G401.6 (cell line): ENCODE data around the gene NRXN3.

Experiments used
- FAIRE-seq: peaks from 2 replicates; lab custom pipeline; 2012; peaks lifted over from hg19 to GRCh38; lab: Jason Lieb, UNC

The NRXN3 gene

DNA sequence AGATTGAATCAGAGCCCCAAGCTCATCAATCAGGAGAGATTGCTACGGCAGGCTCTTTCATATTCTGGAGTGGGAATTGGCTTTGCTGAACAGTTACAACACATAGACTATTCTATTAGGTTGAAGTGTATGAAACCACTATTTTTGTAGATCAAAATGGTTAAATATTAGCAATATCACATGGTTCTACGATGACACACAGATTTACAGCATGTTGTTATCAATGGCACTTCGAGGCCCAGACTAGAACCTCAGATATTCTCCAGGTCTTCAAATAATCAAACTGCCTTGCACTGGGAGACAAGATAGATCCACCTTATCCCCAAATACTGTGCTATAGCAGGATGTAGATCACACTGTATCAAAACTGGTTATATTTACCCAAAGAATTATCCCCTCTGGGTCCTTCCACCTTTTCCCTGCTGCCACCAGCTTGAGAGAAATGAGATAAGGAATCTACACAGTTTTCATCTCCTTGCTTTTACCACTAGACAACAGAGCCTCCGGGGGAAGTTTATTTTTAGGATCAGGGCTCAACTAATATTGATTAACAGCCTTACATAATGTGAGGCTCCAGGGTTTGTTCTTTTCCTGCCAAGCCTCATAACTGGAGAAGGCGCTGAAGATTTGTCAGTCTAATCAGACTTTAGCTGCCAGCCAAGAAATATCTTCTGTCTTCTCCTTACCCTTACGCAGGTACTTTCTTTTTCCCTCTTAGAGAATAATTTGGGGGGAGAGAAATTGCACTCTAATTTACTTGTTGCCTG is 1534.1 kb downstream of the NRXN3 start:
- FAIRE-seq = no peak

DNA sequence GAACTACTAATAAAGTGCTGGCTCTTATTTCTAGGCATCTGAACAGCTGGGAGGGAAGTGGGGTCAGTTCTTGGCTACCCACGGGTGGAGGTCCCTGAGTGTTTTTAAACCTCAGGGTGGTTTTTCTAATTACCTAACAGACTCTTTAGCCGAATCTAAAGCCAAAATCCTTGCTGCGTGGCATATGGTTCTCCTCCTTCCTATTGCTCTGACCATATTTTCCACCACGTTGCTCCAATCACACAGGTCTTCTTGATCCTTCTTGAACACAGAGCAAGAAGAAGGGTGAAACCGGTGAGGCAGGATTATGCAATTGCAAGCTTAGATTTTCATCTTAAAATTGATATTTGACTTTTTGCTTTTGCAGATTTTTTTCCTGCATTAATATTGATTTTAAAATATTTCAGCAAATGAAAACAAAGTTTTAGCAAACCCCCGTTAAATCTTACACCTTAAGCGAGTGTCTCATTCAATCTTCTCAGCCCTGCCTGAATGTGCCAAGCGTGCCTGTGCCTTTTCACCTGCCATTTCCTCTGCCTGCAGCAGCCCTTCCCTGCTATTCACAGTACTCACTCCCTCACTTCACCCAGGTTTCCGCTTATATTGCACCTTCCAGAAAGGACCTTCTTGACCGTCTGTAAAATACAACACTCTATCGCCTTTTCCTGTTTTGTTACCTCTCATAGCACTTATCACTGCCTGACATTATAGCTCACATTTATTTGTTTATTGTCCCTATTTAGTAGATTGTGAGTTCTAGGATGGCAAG is 1535.1 kb downstream of the NRXN3 start:
- FAIRE-seq = no peak

DNA sequence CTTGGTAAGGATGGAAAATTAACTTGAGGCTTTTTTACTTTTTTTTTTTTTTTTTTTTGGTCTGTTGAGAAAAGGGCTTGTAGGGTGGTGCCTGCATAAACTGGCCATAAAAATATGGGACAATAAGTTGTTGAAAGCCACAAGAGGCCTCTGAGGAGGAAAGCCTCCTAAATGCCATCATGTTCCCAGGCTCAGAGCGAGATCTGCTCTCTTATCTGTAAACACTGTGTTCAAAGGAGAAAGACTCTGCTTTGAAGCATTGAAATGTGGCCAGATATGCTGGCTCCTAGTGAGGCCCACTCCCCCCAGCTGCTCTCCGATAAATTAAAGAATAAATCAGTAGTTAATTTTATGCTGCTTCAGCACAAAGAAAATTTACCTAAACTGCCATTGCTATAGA is 1536.2 kb downstream of the NRXN3 start:
- FAIRE-seq = no peak

DNA sequence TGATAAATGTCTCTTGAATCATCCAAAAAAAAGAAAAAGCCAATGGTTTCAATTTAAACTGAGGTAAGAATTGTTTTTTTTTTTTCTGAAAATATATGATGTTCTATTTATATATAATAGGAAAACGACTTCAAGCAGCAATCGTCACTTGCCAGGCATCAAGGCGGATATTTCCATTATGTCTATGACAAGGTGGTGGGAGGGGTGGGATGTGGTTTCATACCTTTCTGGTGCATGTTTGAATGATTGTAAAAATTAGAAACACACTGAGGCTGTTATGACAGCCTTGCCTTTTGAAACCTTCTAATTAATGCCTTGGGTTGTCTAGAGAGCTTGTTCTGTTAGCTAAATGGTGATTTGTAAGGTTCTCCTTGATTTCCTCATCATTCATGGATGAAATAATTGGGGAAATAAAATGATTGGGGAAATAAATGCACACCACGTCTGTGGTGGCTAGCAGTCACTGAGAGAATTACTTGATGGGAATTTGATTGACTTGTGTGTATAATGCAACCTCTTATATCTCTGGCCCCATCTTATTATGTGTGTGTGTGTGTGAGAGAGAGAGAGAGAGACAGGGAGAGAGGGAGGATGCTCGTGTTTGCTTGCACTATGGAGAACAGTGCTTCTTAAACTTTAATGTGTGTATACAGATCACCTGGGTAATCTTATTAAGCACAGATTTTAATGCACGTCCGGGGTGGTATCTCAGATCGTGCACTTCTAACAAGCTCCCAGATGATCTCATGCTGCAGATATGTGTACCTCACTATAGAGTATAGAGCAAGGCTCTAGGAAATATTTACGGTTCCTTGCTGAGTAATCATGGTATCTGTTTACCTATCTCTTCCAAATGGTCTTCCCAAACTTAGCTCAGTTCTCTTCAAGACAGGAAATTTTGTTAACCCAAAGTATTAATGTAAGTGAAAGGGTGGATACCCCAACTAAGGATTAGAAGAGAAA is 1538.5 kb downstream of the NRXN3 start:
- FAIRE-seq = no peak

DNA sequence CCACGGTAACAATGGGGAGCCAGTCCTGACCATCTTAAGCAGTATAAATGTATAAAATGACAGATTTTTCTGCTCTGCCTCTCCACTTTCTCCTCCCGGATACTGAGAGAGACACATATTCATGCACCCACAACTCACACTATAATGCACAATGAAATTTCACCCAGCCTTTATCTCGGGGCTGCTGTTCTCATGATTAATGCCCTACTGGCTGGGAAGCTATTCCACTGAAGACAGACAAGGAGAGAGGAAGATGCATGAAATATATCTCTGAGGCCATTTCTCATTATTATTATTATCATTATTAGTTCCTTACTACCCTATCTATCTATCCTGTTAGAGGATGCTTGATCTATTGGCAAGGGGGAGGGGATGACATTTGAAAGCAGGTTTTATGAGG is 1539.4 kb downstream of the NRXN3 start:
- no peak for FAIRE-seq

DNA sequence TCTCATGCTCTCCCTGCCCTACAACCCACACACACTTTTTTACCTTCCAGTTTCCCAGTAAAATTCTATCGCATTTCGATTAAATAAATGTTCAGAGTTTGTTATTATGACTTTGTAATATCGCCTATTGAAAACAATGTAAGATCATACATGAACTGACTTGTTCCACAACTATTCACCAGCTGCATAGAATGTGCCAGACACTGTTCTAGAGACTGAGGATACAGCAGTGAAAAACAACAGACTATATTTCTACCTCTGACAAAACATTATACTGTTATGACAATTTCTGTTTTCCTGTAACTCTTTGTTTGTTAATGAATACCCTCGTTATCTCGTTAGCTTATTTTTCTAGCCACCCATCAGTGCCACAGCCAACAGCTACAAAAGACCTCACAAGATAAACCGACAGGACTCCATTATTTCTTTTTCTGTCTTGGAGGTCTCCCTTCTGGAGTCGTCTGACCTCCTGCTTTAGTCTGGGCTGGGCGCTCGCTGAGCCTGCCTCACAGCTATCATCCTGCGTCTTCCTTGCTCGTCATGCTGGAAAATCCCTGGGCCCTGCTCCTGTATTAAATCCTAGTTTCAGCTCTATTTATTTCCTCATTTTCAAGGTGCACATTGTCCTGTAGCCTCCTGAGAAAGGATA is 1542.3 kb downstream of the NRXN3 start:
- no peak for FAIRE-seq

DNA sequence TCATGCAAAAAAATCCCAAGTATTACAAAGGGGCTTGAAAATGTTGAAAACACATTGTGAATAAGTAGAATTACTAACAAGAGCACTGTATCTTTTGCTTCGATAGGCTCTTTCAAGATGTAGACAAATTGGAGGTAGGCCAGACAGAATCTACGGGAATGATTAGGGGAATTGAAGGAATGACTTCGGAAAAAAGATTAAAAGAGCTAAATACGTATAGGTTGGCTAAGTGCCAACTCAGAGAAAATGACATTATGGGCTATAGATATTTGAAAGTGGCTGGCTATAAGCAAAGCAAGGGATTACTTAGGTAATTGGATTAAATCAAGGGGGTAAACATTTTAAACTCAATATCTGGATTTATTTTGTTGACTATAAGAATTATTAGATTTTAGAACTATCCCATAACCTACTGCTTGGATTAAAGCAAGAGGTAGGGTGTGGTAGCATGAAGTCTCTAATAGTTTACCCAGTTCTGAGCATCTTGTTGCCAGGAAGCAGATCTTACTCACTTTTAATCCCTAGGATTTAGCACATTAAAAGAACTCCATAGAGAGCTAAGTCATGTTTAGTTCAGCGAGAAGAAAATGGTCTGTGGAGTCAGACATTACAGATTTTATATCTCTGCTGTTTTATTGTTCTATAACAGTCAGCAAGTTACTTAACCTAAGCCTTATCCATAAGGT is 1551.4 kb downstream of the NRXN3 start:
- FAIRE-seq = no peak

DNA sequence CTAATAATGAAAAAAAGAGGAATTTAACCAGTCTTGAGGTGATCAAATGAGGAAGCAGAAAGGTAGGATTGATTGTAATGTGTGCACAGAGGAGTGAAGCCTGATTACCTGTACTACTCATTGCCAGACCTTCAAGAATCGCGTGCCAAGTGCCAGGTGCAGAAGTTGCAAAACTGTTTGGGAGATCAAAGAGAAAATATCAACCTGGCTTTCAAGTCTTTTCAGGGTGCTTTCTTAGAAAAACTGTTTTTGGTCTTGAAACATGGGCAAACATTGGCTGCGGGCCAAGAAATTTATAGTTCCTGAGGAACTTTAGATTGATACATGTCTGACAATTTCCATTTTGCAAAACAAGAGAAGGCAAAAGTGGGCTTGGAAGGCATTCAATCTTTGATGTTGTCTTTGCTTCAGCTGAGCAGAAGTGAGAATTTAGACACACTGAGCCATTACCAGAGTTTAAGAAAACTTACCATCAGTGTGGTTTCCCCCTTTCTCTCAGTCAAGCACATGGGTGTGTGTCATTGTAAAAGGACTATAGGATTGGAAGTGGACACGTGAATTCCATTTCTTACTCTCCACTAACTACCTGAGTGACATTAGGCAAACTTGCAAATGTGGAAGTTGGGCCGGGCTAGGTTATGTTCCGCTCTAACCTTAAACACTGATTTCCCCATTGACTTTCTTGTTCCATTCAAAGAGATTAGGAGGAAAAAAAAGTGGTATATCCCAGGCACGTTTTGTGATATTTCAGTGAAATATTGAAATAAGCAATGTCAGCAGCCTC is 1555.0 kb downstream of the NRXN3 start:
- no peak for FAIRE-seq

DNA sequence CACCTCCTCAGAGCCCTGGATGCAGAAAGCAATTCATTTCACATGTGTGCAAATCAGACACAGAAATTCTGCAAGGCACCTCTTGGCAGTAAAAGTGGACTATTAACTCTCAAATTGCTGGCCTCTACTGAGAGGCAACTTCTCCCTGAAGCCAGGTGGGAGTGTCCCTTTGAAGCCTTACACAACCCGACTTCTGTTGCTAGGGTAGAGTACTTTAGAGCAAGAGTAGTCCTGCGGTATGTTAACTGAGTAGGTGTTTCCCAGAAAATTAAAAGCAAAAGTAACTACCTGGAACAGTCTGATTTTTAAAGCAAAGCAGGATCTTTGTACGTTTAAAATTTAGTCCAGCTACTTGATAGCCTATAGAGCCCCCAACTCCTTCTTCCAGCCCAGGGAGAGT is 1557.7 kb downstream of the NRXN3 start:
- no peak for FAIRE-seq

DNA sequence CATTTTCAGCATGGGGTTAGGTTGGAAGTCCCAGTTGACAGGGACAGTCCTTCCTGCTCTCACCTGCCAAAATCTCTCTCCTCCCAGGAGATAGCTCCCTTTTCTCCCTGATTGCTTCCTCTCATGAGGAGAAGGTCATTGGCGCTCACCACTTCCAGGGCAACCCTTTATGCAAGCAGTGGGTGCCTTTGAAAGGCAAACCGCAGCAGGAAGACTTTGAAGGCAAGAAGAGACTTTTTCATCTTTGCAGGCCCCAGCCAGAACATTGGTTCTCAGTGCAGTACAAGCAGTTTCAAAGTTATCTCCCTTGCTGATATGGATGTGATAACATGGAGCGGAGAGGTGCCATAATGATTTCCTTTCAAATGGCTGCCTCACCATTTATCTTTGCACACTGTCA is 1558.2 kb downstream of the NRXN3 start:
- FAIRE-seq = no peak

DNA sequence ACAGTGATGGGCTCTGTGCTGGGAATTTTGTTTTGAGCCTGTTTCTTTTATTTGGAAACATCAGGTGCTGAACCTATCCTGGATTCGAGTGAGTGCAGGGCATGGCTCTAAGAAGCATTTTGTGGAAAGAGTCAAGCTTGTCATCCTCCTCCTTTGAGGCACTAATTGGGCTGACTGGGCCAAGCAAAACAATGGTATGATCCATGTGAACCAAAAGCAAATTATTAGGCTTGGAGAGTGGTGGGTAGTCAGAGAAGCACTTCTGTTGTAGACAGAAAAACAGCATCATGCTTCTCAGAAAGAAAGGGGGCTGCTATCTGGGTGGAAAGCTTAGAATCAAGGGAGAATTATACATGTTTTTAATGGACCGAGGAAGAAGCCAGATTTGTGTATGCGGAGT is 1559.6 kb downstream of the NRXN3 start:
- no peak for FAIRE-seq

DNA sequence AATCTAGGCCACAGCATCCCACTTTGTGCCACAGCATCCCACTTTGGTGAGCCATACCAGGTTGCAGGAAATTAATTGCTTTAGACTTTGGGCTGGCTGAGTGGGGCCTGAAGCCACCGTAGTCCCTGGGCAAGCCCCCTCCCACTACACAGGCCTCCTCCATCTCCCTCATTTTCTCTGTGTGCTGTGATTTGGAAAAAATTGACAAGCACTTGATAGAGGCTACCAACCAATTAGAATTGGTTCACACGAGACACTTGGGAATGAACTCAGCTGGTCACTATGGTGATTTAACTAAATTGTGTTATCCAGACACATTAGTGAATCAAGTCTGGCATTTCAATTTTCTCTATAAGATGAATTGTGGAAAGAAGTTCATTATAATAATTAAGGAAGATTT is 1560.0 kb downstream of the NRXN3 start:
- FAIRE-seq = no peak

DNA sequence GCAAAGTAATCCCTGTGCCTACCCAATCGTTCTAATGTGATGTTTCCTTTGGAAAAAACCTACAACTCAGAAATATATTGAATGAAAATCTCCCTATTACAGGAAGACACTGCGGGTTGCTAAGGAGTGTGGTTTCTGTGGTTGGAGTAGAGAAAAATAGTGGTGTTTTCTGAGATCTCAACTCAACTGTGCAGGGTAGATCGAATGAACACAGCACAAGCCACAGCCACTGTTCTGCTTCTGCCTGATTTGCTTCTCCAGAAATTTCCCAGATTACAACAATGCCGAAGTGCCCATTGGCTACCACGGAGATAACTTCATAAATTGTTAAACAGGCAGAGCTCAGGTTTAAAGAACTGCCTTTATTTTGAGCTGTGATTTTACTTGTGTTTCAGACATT is 1560.8 kb downstream of the NRXN3 start:
- FAIRE-seq = no peak

DNA sequence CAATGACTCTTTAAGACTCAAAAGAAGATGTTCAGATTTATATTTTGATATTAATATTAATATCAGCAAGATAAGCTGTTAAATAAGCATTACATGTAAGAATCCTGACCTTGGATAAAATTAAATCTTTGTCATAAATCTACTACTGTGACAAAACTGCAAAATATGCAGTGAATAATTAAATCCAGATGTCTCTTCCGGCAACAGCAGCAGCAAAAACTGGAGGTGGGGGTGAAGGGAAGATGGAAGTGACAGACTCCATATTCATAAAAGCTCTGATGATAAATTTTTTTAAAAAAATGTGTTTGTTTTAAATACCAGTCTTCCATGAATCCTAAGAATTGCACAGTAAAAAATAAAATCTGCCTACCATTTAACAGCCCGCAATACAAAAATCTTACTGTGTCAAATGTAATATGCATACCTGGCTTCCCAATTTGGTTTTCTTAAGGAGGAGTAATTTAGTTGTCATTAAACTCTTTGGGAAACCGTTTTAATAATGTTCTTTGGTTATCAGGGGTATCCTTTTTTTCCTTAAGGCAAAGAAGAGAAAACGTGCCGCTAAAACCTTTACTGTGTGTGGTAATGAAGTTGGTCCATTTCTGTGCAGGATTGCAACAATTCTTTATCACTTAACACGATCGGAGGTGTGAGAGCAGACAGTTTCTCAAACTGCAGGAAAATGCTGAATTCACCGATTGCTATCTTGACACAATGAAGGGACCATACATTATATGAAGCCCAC is 1562.9 kb downstream of the NRXN3 start:
- FAIRE-seq = no peak

DNA sequence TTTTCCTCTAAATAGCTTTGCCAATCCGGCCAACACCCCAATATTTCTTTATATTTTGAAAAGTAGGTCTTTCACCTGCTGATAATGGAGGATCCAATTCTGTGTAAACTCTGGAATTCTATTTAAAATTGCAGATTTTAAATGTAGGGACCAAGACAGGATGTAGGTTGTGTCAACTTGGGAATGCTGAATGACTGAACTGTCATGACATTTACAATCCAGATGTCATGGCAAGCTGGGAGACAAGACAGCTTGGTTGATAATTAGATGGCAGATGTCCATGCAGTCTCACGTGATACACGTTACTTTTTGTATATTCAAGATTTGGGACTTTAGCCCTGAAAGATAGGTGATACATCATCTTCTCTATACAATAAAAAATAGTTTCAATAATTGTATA is 1564.0 kb downstream of the NRXN3 start:
- FAIRE-seq = no peak

DNA sequence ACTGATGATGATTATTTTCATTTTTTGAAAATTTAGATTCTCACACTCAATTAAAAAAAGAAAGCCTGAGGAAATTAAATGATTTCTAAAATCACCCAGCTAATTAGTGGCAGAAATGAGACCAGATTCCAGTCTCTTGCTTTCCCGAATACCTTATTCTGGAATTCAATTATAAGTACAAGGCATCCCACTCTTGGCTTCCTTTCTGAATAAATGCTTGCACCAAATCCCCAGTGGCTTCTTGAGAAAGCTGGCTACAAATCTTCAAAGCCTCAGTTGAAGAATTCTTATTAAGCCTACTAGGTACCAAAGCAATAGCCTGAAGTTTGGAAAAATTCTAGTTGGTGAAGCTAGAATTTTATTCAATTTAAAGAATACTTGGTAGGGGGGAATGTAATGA is 1564.5 kb downstream of the NRXN3 start:
- no peak for FAIRE-seq

DNA sequence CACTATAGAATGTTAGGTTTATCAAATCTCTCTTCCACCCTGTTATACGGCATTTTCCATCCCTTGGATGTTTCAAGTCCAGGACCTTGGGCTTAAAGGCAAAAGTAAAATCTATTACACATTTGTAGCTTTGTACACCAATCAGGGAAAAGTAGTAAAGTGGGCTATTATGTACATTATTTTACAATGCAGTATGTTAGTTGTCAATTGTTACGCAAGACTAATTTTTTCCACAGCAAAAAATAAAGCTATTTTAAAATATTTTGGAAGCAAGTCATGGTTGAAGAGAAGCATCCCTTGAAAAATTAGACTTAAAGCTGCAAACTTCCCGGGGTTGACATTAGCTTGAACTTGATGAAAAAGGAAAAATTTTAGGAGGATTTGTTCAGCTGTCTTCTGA is 1564.9 kb downstream of the NRXN3 start:
- FAIRE-seq = no peak

DNA sequence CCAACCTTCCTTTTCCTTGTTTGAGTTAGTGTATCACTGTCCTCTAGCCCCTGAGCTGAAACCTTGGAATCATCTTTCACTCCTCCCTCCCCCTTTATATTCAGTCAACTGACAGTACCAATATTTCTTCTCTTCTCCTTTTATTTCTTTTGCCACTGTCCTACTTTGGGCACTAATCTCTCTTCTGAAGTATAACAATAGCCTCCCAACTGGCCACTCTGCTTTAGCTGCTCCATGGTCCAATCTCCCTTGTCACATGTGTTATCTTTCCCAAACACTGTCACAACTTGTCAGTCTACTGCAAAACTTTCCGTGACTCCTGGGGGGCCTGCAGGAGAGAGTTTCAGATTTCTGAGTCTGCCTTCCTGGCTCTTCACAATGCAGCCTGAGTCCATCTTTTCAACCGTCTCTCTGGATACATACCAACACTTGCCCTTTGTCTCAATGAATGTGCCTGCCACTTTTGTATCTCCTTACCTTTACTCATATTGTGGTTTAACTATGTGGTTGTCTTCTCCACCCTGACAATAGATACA is 1570.0 kb downstream of the NRXN3 start:
- no peak for FAIRE-seq

DNA sequence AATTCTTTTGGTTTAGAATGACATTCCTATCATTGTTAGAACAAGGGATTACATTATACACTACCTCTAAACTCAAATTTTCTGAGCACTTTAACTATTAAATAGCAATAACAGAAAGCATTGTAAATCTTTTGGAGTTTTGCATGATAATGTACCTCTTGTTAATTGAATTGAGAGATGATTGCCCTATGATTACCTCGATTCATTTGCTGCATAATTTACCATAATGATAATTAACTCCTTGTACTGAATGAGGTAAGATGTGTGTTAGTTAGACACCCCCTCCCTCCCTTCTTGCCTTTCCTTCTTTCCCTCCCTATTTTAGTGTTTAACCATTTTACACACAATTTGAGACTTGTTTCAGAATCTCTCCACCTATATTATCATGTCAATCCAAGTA is 1572.0 kb downstream of the NRXN3 start:
- FAIRE-seq = no peak

DNA sequence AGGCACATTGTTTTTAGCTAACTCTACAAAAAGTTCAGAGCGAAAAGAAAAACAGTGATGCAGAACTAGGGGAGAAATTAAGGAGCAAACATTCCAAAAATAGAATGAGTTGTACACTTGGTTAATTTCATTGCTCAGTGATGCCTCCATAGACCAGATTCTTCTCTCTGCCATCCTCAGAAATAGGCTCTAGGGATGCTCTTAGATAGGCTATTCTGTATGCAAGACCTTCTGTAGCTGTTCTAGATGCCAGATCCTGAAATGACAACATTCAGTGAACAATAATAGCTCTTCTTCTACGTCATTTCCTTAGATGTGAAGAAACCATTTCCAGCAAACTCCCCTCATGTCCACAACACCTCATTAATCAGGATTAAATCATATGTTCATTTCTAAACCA is 1574.9 kb downstream of the NRXN3 start:
- FAIRE-seq = no peak
